ENCODE data around the gene LECT2. TPM values are rescaled to one million over a fixed set of nuclear protein-coding genes. Genes with fewer than 3 reads are reported as not detected.
A peak's percentile ranks its signal among the peaks of the same experiment; 100 is the strongest.

The LECT2 gene
- total RNA-seq, 2 donors from 2014 or later, result not detected

DNA sequence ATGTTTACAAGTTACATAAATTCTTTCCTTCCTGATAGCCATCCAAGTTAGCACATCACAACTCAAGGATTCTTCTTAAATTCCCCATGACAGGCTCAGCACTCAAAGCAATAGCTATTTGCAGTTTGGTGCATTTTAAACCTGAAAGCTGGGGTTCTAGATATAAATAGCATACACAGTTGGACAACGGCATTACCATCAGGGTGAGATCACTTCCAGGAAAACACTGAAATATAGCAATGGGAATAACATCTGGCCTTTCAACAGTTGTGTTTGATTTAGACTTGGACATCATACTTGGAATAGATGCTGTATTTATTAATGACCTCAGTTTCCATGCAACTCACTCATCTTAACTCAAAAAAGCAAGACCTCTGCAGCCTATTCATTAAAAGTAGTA lies 24.7 kb upstream of the LECT2 start:
- no peak overlapping the region for H3K27ac ChIP-seq
- no peaks in the 10 kb centered on the region for H3K27me3 ChIP-seq (replicated peaks; ENCODE audit: insufficient read depth)
- intact Hi-C loops (cut with DNase I), result no loop called here
- TF ChIP-seq CTCF (IDR thresholded peaks at IDR 0.05) (no peak), POLR2AphosphoS5 (IDR thresholded peaks at IDR 0.05) (no peak), POLR2A (IDR thresholded peaks at IDR 0.05) (no peak)
- no peak for DNase-seq (ENCODE audit: low spot score)
- no peaks in the 10 kb centered on the region for H3K36me3 ChIP-seq
- no peak overlapping the region for H3K4me3 ChIP-seq
- H3K4me1 ChIP-seq (replicated peaks), result no peaks in the 10 kb centered on the region
- WGBS, result 47% methylated on average over 1 of the region's 1 CpG
- H3K9me3 ChIP-seq, result no peaks in the 10 kb centered on the region

DNA sequence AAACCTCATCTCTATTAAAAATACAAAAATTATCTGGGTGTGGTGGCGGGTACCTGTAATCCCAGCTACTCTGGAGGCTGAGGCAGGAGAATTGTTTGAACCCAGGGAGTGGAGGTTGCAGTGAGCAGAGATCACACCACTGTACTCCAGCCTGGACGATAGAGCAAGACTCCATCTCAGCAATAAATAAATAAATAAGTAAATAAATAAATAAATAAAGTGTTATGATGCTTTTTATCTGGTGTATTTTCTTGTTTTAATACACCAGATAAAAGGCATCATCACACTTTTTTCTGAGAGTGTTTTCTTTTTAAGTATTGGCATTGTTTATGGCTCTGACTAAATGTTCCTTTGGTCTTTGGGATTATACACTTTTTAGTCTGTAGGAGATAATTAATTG lies 24.2 kb upstream of the LECT2 start:
- Histone ChIP-seq H3K4me1 (replicated peaks) (no peaks in the 10 kb centered on the region), H3K27ac (no peak overlapping the region), H3K36me3 (no peaks in the 10 kb centered on the region), H3K4me3 (no peak overlapping the region), H3K9me3 (no peaks in the 10 kb centered on the region), H3K27me3 (replicated peaks; ENCODE audit: insufficient read depth) (no peaks in the 10 kb centered on the region)
- 98% methylated on average over 2 of the region's 2 CpGs for WGBS
- intact Hi-C loops (cut with DNase I), result no loop called here
- DNase-seq (ENCODE audit: low spot score), result no peak
- no peak for TF ChIP-seq CTCF (IDR thresholded peaks at IDR 0.05)
- no peak for TF ChIP-seq POLR2AphosphoS5 (IDR thresholded peaks at IDR 0.05)
- no peak for TF ChIP-seq POLR2A (IDR thresholded peaks at IDR 0.05)

DNA sequence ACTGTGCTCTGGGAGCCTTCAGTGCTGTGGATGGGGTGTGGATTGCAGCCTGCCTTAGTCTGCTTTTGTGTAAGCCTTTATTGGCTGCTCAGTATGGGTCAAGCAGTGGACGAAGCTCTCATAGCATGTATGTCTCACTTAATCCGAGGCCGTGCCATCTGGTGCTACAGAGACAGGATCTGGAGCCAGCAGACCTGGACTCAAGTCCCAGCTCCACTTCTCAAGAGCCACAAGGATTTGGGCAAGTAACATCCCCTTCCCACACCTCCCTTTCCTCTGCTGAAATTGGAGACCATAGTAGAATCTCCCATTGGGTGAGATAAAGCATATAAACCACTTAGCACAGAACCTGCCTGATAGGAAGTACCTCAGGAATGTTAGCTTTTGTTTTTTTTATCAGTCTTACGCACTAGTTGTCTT lies 23.4 kb upstream of the LECT2 start:
- WGBS, result 93% methylated on average over 4 of the region's 4 CpGs
- no peaks in the 10 kb centered on the region for H3K36me3 ChIP-seq
- intact Hi-C loops (cut with DNase I), result no loop called here
- no peaks in the 10 kb centered on the region for H3K4me1 ChIP-seq (replicated peaks)
- H3K4me3 ChIP-seq, result no peak overlapping the region
- H3K9me3 ChIP-seq, result no peaks in the 10 kb centered on the region
- no peak for DNase-seq (ENCODE audit: low spot score)
- H3K27me3 ChIP-seq (replicated peaks; ENCODE audit: insufficient read depth), result no peaks in the 10 kb centered on the region
- H3K27ac ChIP-seq, result no peak overlapping the region
- TF ChIP-seq CTCF (IDR thresholded peaks at IDR 0.05) (no peak), POLR2A (IDR thresholded peaks at IDR 0.05) (no peak), POLR2AphosphoS5 (IDR thresholded peaks at IDR 0.05) (no peak)

GRCh38 chr5:135977375-135977928 lies 22.7 kb upstream of the LECT2 start:
- H3K27me3 ChIP-seq (replicated peaks; ENCODE audit: insufficient read depth), result no peaks in the 10 kb centered on the region
- WGBS, result 51% methylated on average over 17 of the region's 17 CpGs
- H3K36me3 ChIP-seq, result no peaks in the 10 kb centered on the region
- no peak for DNase-seq (ENCODE audit: low spot score)
- H3K9me3 ChIP-seq, result no peaks in the 10 kb centered on the region
- TF ChIP-seq POLR2AphosphoS5 (IDR thresholded peaks at IDR 0.05) (no peak), POLR2A (IDR thresholded peaks at IDR 0.05) (no peak), CTCF (IDR thresholded peaks at IDR 0.05) (peak in 2 of 4 experiments; percentile 30 to 45)
- no peaks in the 10 kb centered on the region for H3K4me1 ChIP-seq (replicated peaks)
- H3K4me3 ChIP-seq, result no peak overlapping the region
- intact Hi-C loops (cut with DNase I), result no loop called here
- H3K27ac ChIP-seq, result no peak overlapping the region

DNA sequence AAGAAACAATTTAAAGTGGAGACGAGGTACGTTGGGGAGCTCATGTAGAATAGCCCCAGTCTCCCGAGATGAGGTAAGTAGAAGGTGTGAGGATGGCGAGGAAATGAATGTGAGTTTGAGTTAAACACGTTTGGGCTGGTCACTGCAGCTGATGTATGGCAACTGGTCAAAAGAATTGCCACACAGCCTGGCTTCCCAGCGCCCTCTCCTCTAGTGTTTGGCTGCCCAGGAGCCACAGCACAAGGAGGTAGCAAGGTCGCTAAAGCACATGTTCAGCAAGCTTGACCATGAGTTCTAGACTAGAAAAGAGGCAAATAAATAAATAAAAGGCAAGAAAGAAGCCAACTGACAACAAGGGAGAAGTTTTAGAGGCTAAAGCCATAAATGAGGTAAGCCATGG lies 21.4 kb upstream of the LECT2 start:
- WGBS, result 95% methylated on average over 7 of the region's 7 CpGs
- Histone ChIP-seq H3K4me1 (replicated peaks) (no peaks in the 10 kb centered on the region), H3K27ac (no peak overlapping the region), H3K27me3 (replicated peaks; ENCODE audit: insufficient read depth) (no peaks in the 10 kb centered on the region), H3K36me3 (no peaks in the 10 kb centered on the region), H3K9me3 (no peaks in the 10 kb centered on the region), H3K4me3 (no peak overlapping the region)
- TF ChIP-seq CTCF (IDR thresholded peaks at IDR 0.05), result no peak
- no peak for TF ChIP-seq POLR2A (IDR thresholded peaks at IDR 0.05)
- no peak for TF ChIP-seq POLR2AphosphoS5 (IDR thresholded peaks at IDR 0.05)
- intact Hi-C loops (cut with DNase I), result no loop called here
- DNase-seq (ENCODE audit: low spot score), result no peak
